Measurements from ENCODE around the gene ZNF280C.
"Not testable (repeated sequence)": the region's sequence is repeated elsewhere in the genome, so short reads cannot be mapped to it uniquely, and the experiment has no call there.

ZNF280C gene

GRCh38 chrX:130268449-130269170 lies at the start of gene ZNF280C:
Gene ZNF280C (minus strand): TSS chrX:130268899. CDS start chrX:130260449, 8,450 bp downstream.
- DNase-seq (ENCODE audit: low read depth in 2 of 2): peak; percentile 88 to 90

- DNase-seq (ENCODE audit: low read depth in 2 of 2): no peak
These were observed 36.1 kb upstream of the ZNF280C start for GRCh38 chrX:130304587-130305368.

- no peak for DNase-seq (ENCODE audit: low read depth in 2 of 2)
These were observed 33.3 kb upstream of the ZNF280C start for GRCh38 chrX:130301977-130302376.

- DNase-seq (ENCODE audit: low read depth in 2 of 2): no peak
These were observed 32.7 kb upstream of the ZNF280C start for GRCh38 chrX:130301405-130301804.

GRCh38 chrX:130300010-130300282 lies 31.2 kb upstream of the ZNF280C start:
- no peak for DNase-seq (ENCODE audit: low read depth in 2 of 2)

GRCh38 chrX:130299279-130300009 lies 30.7 kb upstream of the ZNF280C start:
- no peak for DNase-seq (ENCODE audit: low read depth in 2 of 2)

GRCh38 chrX:130296743-130297142 lies 28.0 kb upstream of the ZNF280C start:
- no peak for DNase-seq (ENCODE audit: low read depth in 2 of 2)

- DNase-seq (ENCODE audit: low read depth in 2 of 2): no peak
These were observed 27.6 kb upstream of the ZNF280C start for GRCh38 chrX:130296297-130296678.

- no peak for DNase-seq (ENCODE audit: low read depth in 2 of 2)
These were observed 27.0 kb upstream of the ZNF280C start for GRCh38 chrX:130295519-130296296.

- DNase-seq (ENCODE audit: low read depth in 2 of 2): no peak
These were observed 18.5 kb upstream of the ZNF280C start for GRCh38 chrX:130287071-130287770.

GRCh38 chrX:130285710-130286109 lies 17.0 kb upstream of the ZNF280C start:
- no peak for DNase-seq (ENCODE audit: low read depth in 2 of 2)

- DNase-seq (ENCODE audit: low read depth in 2 of 2): no peak
These were observed 16.4 kb upstream of the ZNF280C start for GRCh38 chrX:130285069-130285620.

GRCh38 chrX:130282151-130282550 lies 13.5 kb upstream of the ZNF280C start:
- no peak for DNase-seq (ENCODE audit: low read depth in 2 of 2)

- DNase-seq (ENCODE audit: low read depth in 2 of 2): no peak
These were observed 12.2 kb upstream of the ZNF280C start for GRCh38 chrX:130280901-130281300.

- DNase-seq (ENCODE audit: low read depth in 2 of 2): not testable (repeated sequence)
These were observed 3.6 kb upstream of the ZNF280C start for GRCh38 chrX:130272253-130272652.

GRCh38 chrX:130269391-130269790 lies 692 bp upstream of the ZNF280C start:
- not testable (repeated sequence) for DNase-seq (ENCODE audit: low read depth in 2 of 2)

- DNase-seq (ENCODE audit: low read depth in 2 of 2): no peak
These were observed 697 bp downstream of the ZNF280C start for GRCh38 chrX:130267956-130268448.

- no peak for DNase-seq (ENCODE audit: low read depth in 2 of 2)
These were observed 4.1 kb downstream of the ZNF280C start for GRCh38 chrX:130264573-130264972.

- DNase-seq (ENCODE audit: low read depth in 2 of 2): no peak
These were observed 5.7 kb downstream of the ZNF280C start for GRCh38 chrX:130263016-130263415.

GRCh38 chrX:130262231-130262630 lies 6.5 kb downstream of the ZNF280C start:
- DNase-seq (ENCODE audit: low read depth in 2 of 2): no peak
